Astrocyte (in vitro differentiated cells and primary cell): ENCODE data around the gene CTU1. TPM values are rescaled to one million over a fixed set of nuclear protein-coding genes. Genes with fewer than 3 reads are reported as not detected.

Experiments
- DNase-seq: peaks from one replicate; pipeline ENCODE4 v3.0.0-alpha.2; 2010; ENCODE audit warnings: low read depth
- FAIRE-seq: peaks from 2 replicates; lab custom pipeline; 2011; peaks lifted over from hg19 to GRCh38; lab: Jason Lieb, UNC
- H2AFZ ChIP-seq: 2 replicates; pipeline ENCODE4 v1.6.0; 2012; ENCODE audit warnings: low read depth, low read length, inconsistent platforms
- H3K27ac ChIP-seq: 2 replicates; pipeline ENCODE4 v1.5.1; 2011; ENCODE audit warnings: low read depth, low read length, inconsistent platforms
- H3K27me3 ChIP-seq: 2 replicates; pipeline ENCODE4 v1.6.0; 2011; ENCODE audit warnings: low read length, inconsistent platforms; ENCODE audit not compliant: insufficient read depth
- H3K36me3 ChIP-seq: 2 replicates; pipeline ENCODE4 v1.5.1; 2011; ENCODE audit warnings: low read length, inconsistent platforms; ENCODE audit not compliant: insufficient read depth
- H3K4me1 ChIP-seq: 2 replicates; pipeline ENCODE4 v1.5.1; 2011; ENCODE audit warnings: low read length, inconsistent platforms; ENCODE audit not compliant: insufficient read depth
- H3K4me2 ChIP-seq: 2 replicates; pipeline ENCODE4 v1.6.0; 2012; ENCODE audit warnings: low read length, inconsistent platforms
- H3K4me3 ChIP-seq: 2 replicates; pipeline ENCODE4 v1.5.1; 2011; ENCODE audit warnings: low read depth, mild to moderate bottlenecking, low read length, inconsistent platforms; ENCODE audit not compliant: insufficient read depth
- H3K79me2 ChIP-seq: 2 replicates; pipeline ENCODE4 v1.6.0; 2012; ENCODE audit warnings: mild to moderate bottlenecking, low read length, inconsistent platforms; ENCODE audit not compliant: insufficient read depth
- H3K9ac ChIP-seq: 2 replicates; pipeline ENCODE4 v1.6.0; 2012; ENCODE audit warnings: mild to moderate bottlenecking, low read length, inconsistent platforms
- H3K9me3 ChIP-seq: 2 replicates; pipeline ENCODE4 v1.5.1; 2012; ENCODE audit warnings: low read depth, mild to moderate bottlenecking, low read length, inconsistent platforms; ENCODE audit not compliant: insufficient read depth
- H4K20me1 ChIP-seq: 2 replicates; pipeline ENCODE4 v1.6.0; 2012; ENCODE audit warnings: low read length, inconsistent platforms; ENCODE audit not compliant: insufficient read depth
- H3K27ac Mint-ChIP-seq: one replicate; pipeline ENCODE4 v1.8.0; 2021; ENCODE audit warnings: mild to moderate bottlenecking, mixed read lengths; ENCODE audit not compliant: unreplicated experiment
- H3K27me3 Mint-ChIP-seq: one replicate; pipeline ENCODE4 v1.8.0; 2021; ENCODE audit warnings: low read depth, mixed read lengths; ENCODE audit not compliant: unreplicated experiment
- H3K36me3 Mint-ChIP-seq: one replicate; pipeline ENCODE4 v1.8.0; 2021; ENCODE audit warnings: low read depth, mixed read lengths; ENCODE audit not compliant: unreplicated experiment
- H3K4me1 Mint-ChIP-seq: one replicate; pipeline ENCODE4 v1.8.0; 2021; ENCODE audit warnings: low read depth, mixed read lengths; ENCODE audit not compliant: unreplicated experiment
- H3K4me3 Mint-ChIP-seq: one replicate; pipeline ENCODE4 v1.8.0; 2021; ENCODE audit warnings: mild to moderate bottlenecking, moderate library complexity, mixed read lengths; ENCODE audit not compliant: unreplicated experiment
- H3K9me3 Mint-ChIP-seq: one replicate; pipeline ENCODE4 v1.8.0; 2021; ENCODE audit warnings: mild to moderate bottlenecking, mixed read lengths; ENCODE audit not compliant: unreplicated experiment
- CTCF ChIP-seq: IDR thresholded peaks from 2 replicates; pipeline ENCODE4 v1.5.1; 2011; ENCODE audit warnings: low read depth, mild to moderate bottlenecking, inconsistent platforms, low read length, moderate library complexity; ENCODE audit not compliant: insufficient read depth
- EZH2 ChIP-seq: IDR thresholded peaks from 2 replicates; pipeline ENCODE4 v1.6.1; 2012; ENCODE audit warnings: mild to moderate bottlenecking, low read length, inconsistent platforms; ENCODE audit not compliant: insufficient read depth
- total RNA-seq: library from RNA; stranded (reverse); gene quantifications from 2 replicates; pipeline ENCODE4 v1.2.1, GENCODE V29; 2021

CTU1 gene
- total RNA-seq, 1 donor from 2014 or later, result 6.4 TPM

GRCh38 chr19:51084505-51084904, 23.7 kb downstream of the CTU1 start:
- no peak for FAIRE-seq
- Mint-ChIP-seq H3K4me1 (no peaks in the 10 kb centered on the region), H3K9me3 (no peaks in the 10 kb centered on the region), H3K27me3 (peaks cover 46% of the 10 kb centered on the region), H3K27ac (no peak overlapping the region), H3K4me3 (no peak overlapping the region), H3K36me3 (no peaks in the 10 kb centered on the region)
- no peak for TF ChIP-seq EZH2
- no peak for TF ChIP-seq CTCF
- no peak overlapping the region for H2AFZ ChIP-seq
- no peak for DNase-seq
- no peaks in the 10 kb centered on the region for H4K20me1 ChIP-seq
- H3K9ac ChIP-seq, result no peak overlapping the region
- H3K9me3 ChIP-seq, result no peaks in the 10 kb centered on the region
- H3K4me2 ChIP-seq, result no peak overlapping the region
- no peaks in the 10 kb centered on the region for H3K79me2 ChIP-seq
- H3K4me3 ChIP-seq, result no peak overlapping the region
- no peak overlapping the region for H3K27ac ChIP-seq
- no peaks in the 10 kb centered on the region for H3K36me3 ChIP-seq
- no peaks in the 10 kb centered on the region for H3K4me1 ChIP-seq
- H3K27me3 ChIP-seq, result no peaks in the 10 kb centered on the region

GRCh38 chr19:51083783-51084182, 24.4 kb downstream of the CTU1 start:
- Mint-ChIP-seq H3K27ac (no peak overlapping the region), H3K36me3 (no peaks in the 10 kb centered on the region), H3K4me3 (no peak overlapping the region), H3K27me3 (peaks cover 41% of the 10 kb centered on the region), H3K4me1 (no peaks in the 10 kb centered on the region), H3K9me3 (no peaks in the 10 kb centered on the region)
- H3K9me3 ChIP-seq, result no peaks in the 10 kb centered on the region
- no peak for FAIRE-seq
- no peak overlapping the region for H3K9ac ChIP-seq
- no peak overlapping the region for H3K4me2 ChIP-seq
- H4K20me1 ChIP-seq, result no peaks in the 10 kb centered on the region
- TF ChIP-seq CTCF (no peak), EZH2 (no peak)
- H3K4me1 ChIP-seq, result no peaks in the 10 kb centered on the region
- H3K27me3 ChIP-seq, result no peaks in the 10 kb centered on the region
- no peak overlapping the region for H3K27ac ChIP-seq
- H3K36me3 ChIP-seq, result no peaks in the 10 kb centered on the region
- H3K4me3 ChIP-seq, result no peak overlapping the region
- H3K79me2 ChIP-seq, result no peaks in the 10 kb centered on the region
- DNase-seq, result no peak
- no peak overlapping the region for H2AFZ ChIP-seq

- H3K9me3 Mint-ChIP-seq, result no peaks in the 10 kb centered on the region
Observed at GRCh38 chr19:51083181-51083580, 25.0 kb downstream of the CTU1 start.

More at GRCh38 chr19:51083181-51083580, 25.0 kb downstream of the CTU1 start:
- H3K4me2 ChIP-seq, result no peak overlapping the region
- H3K4me3 Mint-ChIP-seq, result no peak overlapping the region
- DNase-seq, result no peak
- no peaks in the 10 kb centered on the region for H3K27me3 ChIP-seq
- no peaks in the 10 kb centered on the region for H3K4me1 Mint-ChIP-seq
- no peak overlapping the region for H3K9ac ChIP-seq
- no peak overlapping the region for H3K4me3 ChIP-seq
- H3K36me3 Mint-ChIP-seq, result peaks cover 2% of the 10 kb centered on the region
- H3K4me1 ChIP-seq, result no peaks in the 10 kb centered on the region
- H4K20me1 ChIP-seq, result no peaks in the 10 kb centered on the region
- no peak for FAIRE-seq
- TF ChIP-seq EZH2 (no peak), CTCF (no peak)
- no peak overlapping the region for H2AFZ ChIP-seq
- no peaks in the 10 kb centered on the region for H3K79me2 ChIP-seq
- H3K36me3 ChIP-seq, result no peaks in the 10 kb centered on the region
- H3K27me3 Mint-ChIP-seq, result peaks cover 44% of the 10 kb centered on the region
- no peak overlapping the region for H3K27ac ChIP-seq
- H3K27ac Mint-ChIP-seq, result no peak overlapping the region
- H3K9me3 ChIP-seq, result no peaks in the 10 kb centered on the region
